NOMO-1 treated with dmso at 0.1 percent for 144 hours (cell line): ENCODE measurements around the gene UFSP2.

Experiments
- DNase-seq: peaks from one replicate; lab custom pipeline; 2025; ENCODE audit not compliant: unreplicated experiment; lab: John Stamatoyannopoulos, UW

UFSP2 gene

GRCh38 chr4:185357733-185358440 is 67.9 kb downstream of the UFSP2 start:
- no peak for DNase-seq

- DNase-seq: no peak
Measured at GRCh38 chr4:185357211-185357610, 68.6 kb downstream of the UFSP2 start.

- DNase-seq: no peak
Measured at GRCh38 chr4:185352741-185353140, 73.0 kb downstream of the UFSP2 start.

GRCh38 chr4:185352202-185352601 is 73.6 kb downstream of the UFSP2 start:
- DNase-seq: no peak

- DNase-seq: no peak
Measured at GRCh38 chr4:185351691-185352090, 74.1 kb downstream of the UFSP2 start.
